GM21447 (cell line): Measurements from ENCODE around the gene SGK2.
"Not testable (repeated sequence)": the region's sequence is repeated elsewhere in the genome, so short reads cannot be mapped to it uniquely, and the experiment has no call there.

ENCODE experiments used
- ATAC-seq: cut with Tn5 transposase; IDR thresholded peaks from one replicate; pipeline ENCODE4 v1.9.1; 2021; ENCODE audit not compliant: unreplicated experiment

The SGK2 gene

DNA sequence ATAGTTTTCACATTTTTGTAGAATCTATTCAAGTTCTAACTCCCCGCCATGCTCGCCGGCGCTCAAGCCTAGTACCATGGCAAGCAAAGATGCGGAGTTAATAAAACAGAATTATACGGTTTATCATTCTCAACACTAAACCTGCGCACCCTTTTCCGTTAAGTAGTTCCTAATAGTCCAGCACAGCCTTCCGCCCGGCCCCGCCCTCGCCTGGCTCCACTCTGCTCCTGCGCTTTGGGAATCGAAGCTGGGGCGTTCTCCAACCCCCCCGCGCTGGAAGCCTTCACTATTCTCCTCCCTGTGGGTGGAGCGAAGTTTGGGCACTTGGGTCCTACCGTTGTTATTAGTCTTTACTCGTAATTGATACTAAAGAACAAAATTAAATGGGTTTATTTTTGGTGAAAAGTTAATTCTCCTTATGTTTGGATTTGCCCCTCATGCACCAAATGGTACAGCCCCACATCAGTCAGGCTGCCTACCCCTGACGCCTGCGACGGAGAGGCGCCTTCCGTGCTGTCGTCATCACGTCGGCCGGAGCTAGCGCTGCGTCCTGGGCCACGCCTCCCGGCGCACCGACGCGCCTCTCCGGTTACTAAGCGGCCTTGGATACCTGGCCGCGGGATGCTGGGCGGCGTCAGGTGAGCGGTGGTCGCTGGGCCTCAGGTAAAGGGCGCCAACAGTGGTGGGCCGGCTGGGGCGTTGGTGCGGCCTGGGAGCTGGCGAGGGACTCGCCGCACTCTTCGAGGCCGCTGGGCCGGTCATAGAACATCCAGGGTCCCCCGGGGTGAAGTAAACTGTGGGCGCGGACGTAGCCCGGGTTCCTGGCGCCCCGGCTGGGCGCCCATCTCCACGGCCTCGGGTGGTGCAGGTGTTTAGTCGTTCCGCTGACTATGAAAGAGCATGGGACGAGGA lies 31.8 kb downstream of the SGK2 start, which contains the start of gene IFT52:
Gene IFT52 (plus strand): TSS at position 546 of the 912 bp plus-strand sequence. CDS start 3,762 bp downstream, outside the sequence.
- peak; percentile 96 for ATAC-seq

DNA sequence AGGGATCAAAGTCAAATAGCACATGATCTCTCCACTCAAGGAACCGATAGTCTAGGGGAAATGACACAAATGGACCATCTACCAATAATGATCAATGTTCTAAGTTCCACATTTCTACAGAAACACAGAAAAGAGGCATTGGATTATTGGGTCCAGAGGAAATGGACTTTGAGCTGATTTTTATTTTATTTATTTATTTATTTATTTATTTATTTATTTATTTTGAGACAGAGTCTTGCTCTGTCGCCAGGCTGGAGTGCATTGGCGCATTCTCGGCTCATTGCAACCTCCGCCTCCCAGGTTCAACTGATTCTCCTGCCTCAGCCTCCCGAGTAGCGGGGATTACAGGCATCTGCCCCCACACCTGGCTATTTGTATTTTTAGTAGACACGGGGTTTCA lies 43.1 kb downstream of the SGK2 start:
- ATAC-seq: not testable (repeated sequence)

DNA sequence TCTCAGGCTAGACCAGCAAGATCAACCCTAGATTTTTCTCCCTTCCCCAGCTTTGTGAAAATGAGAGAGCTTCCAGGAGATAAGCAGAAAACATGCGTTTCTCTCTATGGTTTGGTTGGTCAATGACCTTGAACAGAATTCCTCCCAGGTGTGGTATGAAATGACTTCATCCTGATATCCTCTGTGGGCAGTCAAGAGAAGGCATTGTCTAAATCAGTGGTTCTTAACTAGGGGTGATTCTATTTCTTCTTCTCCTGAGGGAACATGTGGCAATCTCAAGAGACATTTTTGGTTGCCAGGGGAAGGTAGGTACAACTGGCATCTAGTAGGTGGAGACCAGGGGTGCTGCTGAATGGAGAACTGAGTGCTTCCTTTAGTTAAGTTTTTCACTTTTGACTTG lies 44.3 kb downstream of the SGK2 start:
- no peak for ATAC-seq

DNA sequence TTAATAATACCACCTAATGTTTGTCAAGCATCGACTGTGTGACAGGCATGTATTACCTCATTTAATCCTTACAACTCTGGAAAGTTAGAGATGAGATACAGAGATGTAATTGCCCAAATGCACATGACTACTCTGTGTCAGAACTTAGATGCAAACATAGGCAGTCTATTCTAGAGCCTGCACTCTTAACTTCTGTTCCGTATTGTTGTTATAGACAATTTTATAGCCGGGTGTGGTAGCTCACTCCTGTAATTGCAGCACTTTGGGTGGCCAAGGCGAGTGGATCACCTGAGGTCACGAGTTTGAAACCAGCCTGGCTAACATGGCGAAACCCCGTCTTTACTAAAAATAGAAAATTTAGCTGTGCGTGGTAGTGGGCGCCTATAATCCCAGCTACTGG lies 46.9 kb downstream of the SGK2 start:
- ATAC-seq: no peak

DNA sequence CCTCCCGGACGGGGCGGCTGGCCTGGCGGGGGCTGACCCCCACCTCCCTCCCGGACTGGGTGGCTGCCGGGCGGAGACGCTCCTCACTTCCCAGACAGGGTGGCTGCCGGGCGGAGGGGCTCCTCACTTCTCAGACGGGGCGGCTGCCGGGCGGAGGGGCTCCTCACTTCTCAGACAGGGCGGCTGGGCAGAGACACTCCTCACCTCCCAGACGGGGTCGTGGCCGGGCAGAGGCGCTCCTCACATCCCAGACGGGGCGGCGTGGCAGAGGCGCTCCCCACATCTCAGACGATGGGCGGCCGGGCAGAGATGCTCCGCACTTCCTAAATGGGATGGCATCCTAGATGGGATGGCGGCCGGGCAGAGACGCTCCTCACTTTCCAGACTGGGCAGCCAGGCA lies 48.5 kb downstream of the SGK2 start:
- not testable (repeated sequence) for ATAC-seq

DNA sequence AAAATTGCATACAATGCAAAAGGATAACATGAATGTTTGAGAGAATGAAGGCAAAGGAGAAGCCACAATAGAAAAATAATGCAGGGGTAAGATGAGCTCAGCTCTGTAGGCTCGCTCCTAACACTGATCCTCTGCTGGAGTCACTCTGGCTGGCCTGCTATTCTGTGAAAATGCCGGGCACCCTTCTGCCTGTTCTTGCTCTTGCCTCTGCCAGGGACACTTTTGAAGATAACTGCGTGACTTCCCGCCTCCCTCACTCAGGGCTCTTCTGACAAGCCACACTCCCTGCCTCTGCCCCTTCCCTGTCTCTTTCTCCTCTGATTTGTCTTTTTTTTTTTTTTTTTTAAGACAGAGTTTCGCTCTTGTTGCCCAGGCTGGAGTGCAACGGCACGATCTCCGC lies 72.8 kb downstream of the SGK2 start:
- no peak for ATAC-seq
